IMR-90 (cell line): ENCODE data around the gene SNX5. TPM values are rescaled to one million over a fixed set of nuclear protein-coding genes. Genes with fewer than 3 reads are reported as not detected.

Source experiments
- ATAC-seq: fragments of 200-7000 bp; cut with Tn5 transposase; 2 replicates; pipeline ENCODE4 v1.9.1; 2020; ENCODE audit warnings: low read depth, mild to moderate bottlenecking, moderate library complexity
- BruUV-seq: library from RNA; stranded (reverse); fragments of 400-500 nt; replicated peaks from 2 replicates; lab custom pipeline; 2021; lab: Mats Ljungman, UMichigan
- CTCF ChIA-PET: fragments of 300-600 bp; formaldehyde crosslinking; extraction: SDS; loops from one replicate; lab custom pipeline; 2021; ENCODE audit warnings: antibody characterized with exemption; lab: Yijun Ruan, JAX
- POLR2A ChIA-PET: fragments of 300-600 bp; sonication (Branson Sonifier 250); formaldehyde crosslinking; loops from one replicate; lab custom pipeline; 2022; ENCODE audit warnings: antibody characterized with exemption; ENCODE audit not compliant: unreplicated experiment; lab: Charles Lee
- DNase-seq: peaks from one replicate; pipeline ENCODE4 v3.0.0; 2013
- H2AFZ ChIP-seq: replicated peaks from 2 replicates; pipeline ENCODE3; 2013; ENCODE audit warnings: low read length, mild to moderate bottlenecking; ENCODE audit not compliant: poor library complexity
- H2AK5ac ChIP-seq: 2 replicates; pipeline ENCODE4 v1.6.1; 2013; ENCODE audit warnings: low read depth, low read length, inconsistent platforms
- H2AK9ac ChIP-seq: replicated peaks from 2 replicates; pipeline ENCODE3; 2013; ENCODE audit warnings: mild to moderate bottlenecking, low read depth, low read length, moderate library complexity; ENCODE audit not compliant: poor library complexity
- H2BK120ac ChIP-seq: 2 replicates; pipeline ENCODE4 v1.6.1; 2013; ENCODE audit warnings: low read depth, low read length, inconsistent platforms
- H2BK15ac ChIP-seq: 3 replicates; pipeline ENCODE4 v1.6.1; 2013; ENCODE audit warnings: low read depth, low read length, inconsistent platforms
- H2BK20ac ChIP-seq: 2 replicates; pipeline ENCODE4 v1.6.1; 2013; ENCODE audit warnings: low read depth, mild to moderate bottlenecking, inconsistent platforms, low read length, moderate library complexity
- H2BK5ac ChIP-seq: 2 replicates; pipeline ENCODE4 v1.6.1; 2013; ENCODE audit warnings: mild to moderate bottlenecking, low read depth, low read length, inconsistent platforms; ENCODE audit not compliant: poor library complexity, severe bottlenecking
- H3K14ac ChIP-seq: replicated peaks from 2 replicates; pipeline ENCODE4 v1.6.1; 2013; ENCODE audit warnings: low read depth, low read length, inconsistent platforms
- H3K18ac ChIP-seq: 2 replicates; pipeline ENCODE4 v1.6.1; 2013; ENCODE audit warnings: low read depth, low read length, control low read depth
- H3K23ac ChIP-seq: 2 replicates; pipeline ENCODE4 v1.6.1; 2013; ENCODE audit warnings: low read depth, low read length, inconsistent platforms
- H3K27ac ChIP-seq: 2 replicates; pipeline ENCODE4 v1.5.1; 2013; ENCODE audit warnings: mild to moderate bottlenecking, control low read depth, low read length; ENCODE audit not compliant: insufficient read depth
- H3K27me3 ChIP-seq: 2 replicates; pipeline ENCODE4 v1.6.1; 2013; ENCODE audit warnings: low read length; ENCODE audit not compliant: control insufficient read depth, insufficient read depth
- H3K36me3 ChIP-seq: 2 replicates; pipeline ENCODE4 v1.6.1; 2013; ENCODE audit warnings: low read length, mixed read lengths; ENCODE audit not compliant: control insufficient read depth, insufficient read depth
- H3K4ac ChIP-seq: 2 replicates; pipeline ENCODE4 v1.6.1; 2013; ENCODE audit warnings: low read depth, low read length, inconsistent platforms
- H3K4me1 ChIP-seq: 2 replicates; pipeline ENCODE4 v1.6.1; 2013; ENCODE audit warnings: low read length, mixed read lengths; ENCODE audit not compliant: control insufficient read depth, insufficient read depth
- H3K4me2 ChIP-seq: 2 replicates; pipeline ENCODE4 v1.6.1; 2013; ENCODE audit warnings: low read depth, mild to moderate bottlenecking, control low read depth, low read length, moderate library complexity
- H3K4me3 ChIP-seq: 2 replicates; pipeline ENCODE4 v1.5.1; 2013; ENCODE audit warnings: low read depth, mild to moderate bottlenecking, control low read depth, low read length, moderate library complexity; ENCODE audit not compliant: insufficient read depth
- H3K56ac ChIP-seq: 2 replicates; pipeline ENCODE4 v1.6.1; 2013; ENCODE audit warnings: low read length, inconsistent platforms; ENCODE audit not compliant: insufficient read depth; ENCODE audit errors: extremely low read depth
- H3K79me1 ChIP-seq, 2 experiments: 2 replicates each; pipeline ENCODE4 v1.6.1; 2013; ENCODE audit warnings: low read length in 2 of 2, inconsistent platforms in 1 of 2, low read depth in 1 of 2
- H3K9ac ChIP-seq: 2 replicates; pipeline ENCODE4 v1.6.1; 2013; ENCODE audit warnings: low read depth, low read length, control low read depth
- H3K9me1 ChIP-seq: 2 replicates; pipeline ENCODE4 v1.6.1; 2013; ENCODE audit warnings: low read length, inconsistent platforms; ENCODE audit not compliant: insufficient read depth
- H3K9me3 ChIP-seq: 2 replicates; pipeline ENCODE4 v1.6.1; 2013; ENCODE audit warnings: low read length; ENCODE audit not compliant: control insufficient read depth, insufficient read depth
- H4K20me1 ChIP-seq: 2 replicates; pipeline ENCODE4 v1.6.1; 2013; ENCODE audit warnings: low read length, inconsistent platforms; ENCODE audit not compliant: insufficient read depth
- H4K5ac ChIP-seq: 2 replicates; pipeline ENCODE4 v1.6.1; 2013; ENCODE audit warnings: mild to moderate bottlenecking, low read depth, low read length, control low read depth
- H4K8ac ChIP-seq, 2 experiments: 2 replicates each; pipeline ENCODE4 v1.6.1; 2013; ENCODE audit warnings: low read depth in 2 of 2, low read length in 2 of 2, control low read depth in 1 of 2, inconsistent platforms in 1 of 2
- H4K91ac ChIP-seq: 2 replicates; pipeline ENCODE4 v1.6.1; 2013; ENCODE audit warnings: low read depth, low read length, inconsistent platforms; ENCODE audit not compliant: insufficient read depth
- BHLHE40 ChIP-seq: fragments of 150-350 bp; IDR thresholded peaks from 2 replicates; pipeline ENCODE4 v1.6.1; 2016; ENCODE audit warnings: mild to moderate bottlenecking, low read depth, low read length
- CEBPB ChIP-seq: IDR thresholded peaks from 2 replicates; pipeline ENCODE4 v1.6.1; 2012; ENCODE audit warnings: low read depth, low read length, improper control_type of control experiment
- CHD1 ChIP-seq: IDR thresholded peaks from 2 replicates; pipeline ENCODE4 v1.6.1; 2012; ENCODE audit warnings: low read depth, low read length, improper control_type of control experiment
- CTCF ChIP-seq: conservative IDR thresholded peaks from 2 replicates; pipeline ENCODE4 v1.5.1; 2012; ENCODE audit warnings: mild to moderate bottlenecking, low read depth, low read length, improper control_type of control experiment
- ELK1 ChIP-seq: fragments of 150-350 bp; IDR thresholded peaks from 2 replicates; pipeline ENCODE4 v1.6.1; 2016; ENCODE audit warnings: low read depth, mild to moderate bottlenecking, low read length, moderate library complexity, borderline replicate concordance
- FOS ChIP-seq: fragments of 150-350 bp; IDR thresholded peaks from 2 replicates; pipeline ENCODE4 v1.6.1; 2016; ENCODE audit warnings: low read depth, low read length
- MAFK ChIP-seq: IDR thresholded peaks from 2 replicates; pipeline ENCODE4 v1.6.1; 2012; ENCODE audit warnings: low read depth, low read length, improper control_type of control experiment
- MAZ ChIP-seq: IDR thresholded peaks from 2 replicates; pipeline ENCODE4 v1.6.1; 2012; ENCODE audit warnings: low read depth, mild to moderate bottlenecking, low read length, improper control_type of control experiment, moderate library complexity, borderline replicate concordance
- MXI1 ChIP-seq: IDR thresholded peaks from 2 replicates; pipeline ENCODE4 v1.6.1; 2012; ENCODE audit warnings: low read depth, mild to moderate bottlenecking, low read length, moderate library complexity, borderline replicate concordance
- NFE2L2 ChIP-seq: fragments of 150-350 bp; IDR thresholded peaks from 2 replicates; pipeline ENCODE4 v1.6.1; 2016; ENCODE audit warnings: low read depth, mild to moderate bottlenecking, low read length
- POLR2A ChIP-seq: IDR thresholded peaks from 2 replicates; pipeline ENCODE4 v1.6.1; 2012; ENCODE audit warnings: mild to moderate bottlenecking, low read depth, low read length
- RAD21 ChIP-seq: IDR thresholded peaks from 2 replicates; pipeline ENCODE4 v1.6.1; 2012; ENCODE audit warnings: low read length, improper control_type of control experiment
- RCOR1 ChIP-seq: IDR thresholded peaks from 2 replicates; pipeline ENCODE4 v1.6.1; 2012; ENCODE audit warnings: mild to moderate bottlenecking, low read length, improper control_type of control experiment; ENCODE audit not compliant: insufficient replicate concordance
- RFX5 ChIP-seq: IDR thresholded peaks from 2 replicates; pipeline ENCODE4 v1.8.0; 2012; ENCODE audit warnings: low read depth, mild to moderate bottlenecking, low read length, moderate library complexity
- SMC3 ChIP-seq: fragments of 150-350 bp; IDR thresholded peaks from 2 replicates; pipeline ENCODE4 v1.6.1; 2016; ENCODE audit warnings: low read depth, mild to moderate bottlenecking, antibody characterized with exemption, low read length, moderate library complexity
- USF2 ChIP-seq: fragments of 150-350 bp; IDR thresholded peaks from 2 replicates; pipeline ENCODE4 v1.6.1; 2017; ENCODE audit warnings: mild to moderate bottlenecking, antibody characterized with exemption, low read length, low read depth
- WGBS, 2 experiments: methylation state at CpG; one replicate each; pipeline versions ENCODE4 v1.1.5 to v1.1.7; 2013; ENCODE audit warnings: missing lambda C conversion rate in 2 of 2; ENCODE audit not compliant: insufficient read length in 1 of 2; ENCODE audit errors: extremely low coverage in 2 of 2; 5-methylcytosine and 5-hydroxymethylcytosine counted together
- dilution Hi-C: fragments of 300-500 bp; cut with HindIII; formaldehyde crosslinking; loops from one replicate; pipeline ENCODE4 v1.14.3; 2018; ENCODE audit warnings: low sequenced_read_pairs; ENCODE audit not compliant: unreplicated experiment
- in situ Hi-C: fragments of 300-500 bp; cut with MboI; formaldehyde crosslinking; loops from 3 replicates; pipeline ENCODE4 v1.14.3; 2019; ENCODE audit warnings: low sequenced_read_pairs, inconsistent platforms, mixed read lengths
- intact Hi-C: fragments of 100-400 bp; cut with micrococcal nuclease; formaldehyde crosslinking; loops from 2 replicates; pipeline ENCODE4 v1.10.0; 2022
- polyA plus RNA-seq, 3 experiments: library from polyadenylated mRNA; depleted of rRNA; stranded (reverse); fragments of >200 nt; gene quantifications; 2 replicates each; pipeline ENCODE4 v1.2.3, GENCODE V29; 2012; ENCODE audit warnings: low replicate concordance in 1 of 3
- total RNA-seq: library from RNA; depleted of rRNA; stranded (reverse); fragments of >200 nt; gene quantifications from 2 replicates; pipeline ENCODE4 v1.2.3, GENCODE V29; 2012

Gene SNX5
- total and polyA plus RNA-seq, 2 of the 4 experiments (the other 2 are of a cell fraction) = 65.4 to 92.8 TPM

GRCh38 chr20:17935186-17935585, 33.4 kb downstream of the SNX5 start:
- peak; percentile 41 for DNase-seq

More at GRCh38 chr20:17935186-17935585, 33.4 kb downstream of the SNX5 start:
- WGBS, 2 experiments = no CpG with 5 or more reads among the region's 3 CpGs
- Histone ChIP-seq H3K23ac (no peak overlapping the region), H3K18ac (no peak overlapping the region), H3K79me1 (peaks cover 0 to 16% of the 10 kb centered on the region in 2 experiments; a peak in 1 of 4 replicates), H2AFZ (peak overlapping the region; percentile 28), H3K4me2 (no peak overlapping the region), H2BK20ac (no peak overlapping the region), H3K4me1 (peaks cover 23% of the 10 kb centered on the region), H4K20me1 (peaks cover 34% of the 10 kb centered on the region), H3K9me3 (peaks cover 3% of the 10 kb centered on the region; the same call in 1 of the 2 replicates), H2AK9ac (no peak overlapping the region), H3K9ac (no peak overlapping the region), H2BK5ac (no peak overlapping the region), H2BK120ac (no peak overlapping the region), H3K56ac (no peak overlapping the region), H4K8ac (no peak overlapping the region), H3K27me3 (no peaks in the 10 kb centered on the region), H4K91ac (no peak overlapping the region), H2BK15ac (no peak overlapping the region; the same call in 2 of the 3 replicates), H3K4me3 (no peak overlapping the region), H3K4ac (no peak overlapping the region), H3K36me3 (peaks cover 2% of the 10 kb centered on the region; the same call in 1 of the 2 replicates), H2AK5ac (no peak overlapping the region; the same call in 1 of the 2 replicates), H3K9me1 (peaks cover 25% of the 10 kb centered on the region), H4K5ac (no peak overlapping the region), H3K14ac (no peak overlapping the region), H3K27ac (no peak overlapping the region)
- TF ChIP-seq RFX5 (no peak), MXI1 (no peak), ELK1 (no peak), MAZ (no peak), SMC3 (no peak), RAD21 (no peak), CTCF (no peak), BHLHE40 (no peak), USF2 (no peak), POLR2A (no peak), FOS (no peak), CHD1 (no peak), CEBPB (no peak), MAFK (no peak), NFE2L2 (no peak), RCOR1 (no peak)
- in situ Hi-C loops (no loop called here), intact Hi-C loops (loop anchor here (5.0 to 10.0 kb wide), 2 partner anchors 283 to 400 kb away; partner anchors contain the start of gene BFSP1), dilution Hi-C loops (no loop called here)
- ATAC-seq = no peak
- ChIA-PET CTCF (no interaction called here), POLR2A (interaction anchor here (1.0 kb wide), 1 partner anchor 17 kb away, joined by 3 read pairs; no protein-coding TSS in a partner anchor)
- no TSS peak for BruUV-seq
